ENCODE measurements around the gene EPHA6.

Gene EPHA6

DNA sequence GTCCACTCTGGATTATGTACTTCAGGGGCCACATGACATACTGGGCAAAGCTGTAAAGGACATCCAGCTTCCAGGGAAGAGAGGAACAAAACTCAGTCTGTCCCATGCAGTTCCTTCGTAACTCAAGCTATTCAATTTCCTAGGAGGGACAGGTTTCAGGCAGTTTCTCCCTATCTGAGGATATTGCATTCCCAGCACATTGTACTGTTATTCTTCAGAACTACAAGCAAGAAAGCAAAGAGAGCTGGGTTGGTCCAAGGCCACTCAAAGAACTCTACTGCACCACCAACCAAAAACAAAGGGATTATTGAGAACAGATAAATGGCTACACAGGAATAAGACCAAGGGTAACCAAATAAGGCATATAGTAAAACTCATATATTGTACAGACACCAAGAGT is 832.5 kb downstream of the EPHA6 start:
- DNase-seq (ENCODE audit: low read depth) = no peak

DNA sequence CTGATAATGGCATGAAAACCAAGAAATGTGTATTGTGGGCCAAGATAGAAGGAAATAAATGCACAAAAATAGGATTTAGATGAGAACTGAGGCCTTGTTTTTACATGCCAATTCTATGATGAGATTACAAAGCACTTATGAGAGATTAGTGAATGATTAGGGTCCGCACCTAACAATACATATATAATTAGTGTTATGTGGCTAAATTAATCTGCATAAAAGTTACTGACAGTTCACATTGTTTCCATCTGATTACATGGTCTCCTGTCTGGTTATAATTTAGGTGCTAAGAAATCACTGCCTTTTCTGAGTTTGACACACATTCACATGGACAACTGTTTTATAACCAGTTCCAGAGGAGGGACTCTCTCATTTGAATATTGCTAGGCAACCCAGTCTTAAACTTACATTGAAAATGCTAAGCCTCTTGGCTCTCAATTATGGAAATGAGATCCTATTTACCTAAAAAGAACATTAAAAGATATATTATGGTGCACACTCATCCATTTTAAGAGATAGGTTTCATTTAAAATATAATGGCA is 833.1 kb downstream of the EPHA6 start:
- DNase-seq (ENCODE audit: low read depth) = no peak

DNA sequence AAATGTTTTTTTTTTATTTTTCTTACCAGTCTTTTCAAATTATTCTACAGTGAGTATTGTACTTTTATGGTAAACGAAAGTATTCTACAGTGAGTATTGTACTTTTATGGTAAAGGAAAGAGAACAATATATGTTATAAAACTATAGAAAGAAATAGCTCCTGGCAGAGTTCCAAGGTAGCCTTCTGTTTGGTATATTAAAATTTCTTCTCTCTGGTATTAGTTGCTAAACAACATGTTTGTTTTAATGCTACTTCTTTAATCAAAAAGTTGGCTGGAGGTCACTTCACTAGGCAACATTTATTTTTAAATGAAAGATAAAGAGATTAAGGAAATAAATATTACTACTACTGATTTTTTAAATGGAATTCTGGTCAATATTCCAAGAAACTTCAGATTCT is 841.6 kb downstream of the EPHA6 start:
- DNase-seq (ENCODE audit: low read depth) = no peak

DNA sequence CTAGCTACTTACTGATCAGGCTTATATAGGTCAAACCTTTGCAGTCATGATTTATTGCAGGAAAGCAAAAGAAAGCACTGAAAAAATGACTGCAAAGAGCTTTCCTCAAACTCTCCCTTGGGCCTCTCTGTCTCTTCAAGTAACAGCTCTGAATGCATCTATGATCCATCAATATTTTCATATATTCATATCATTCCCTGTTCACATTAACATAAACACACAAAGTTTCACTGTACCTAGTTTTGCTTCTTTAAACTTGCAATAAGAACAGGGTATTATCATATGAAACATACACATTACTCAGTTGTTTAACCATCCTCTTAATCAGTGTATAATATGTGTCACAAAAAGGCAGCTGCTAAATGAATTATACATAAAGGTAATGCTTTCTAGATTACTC is 842.2 kb downstream of the EPHA6 start:
- DNase-seq (ENCODE audit: low read depth) = no peak

DNA sequence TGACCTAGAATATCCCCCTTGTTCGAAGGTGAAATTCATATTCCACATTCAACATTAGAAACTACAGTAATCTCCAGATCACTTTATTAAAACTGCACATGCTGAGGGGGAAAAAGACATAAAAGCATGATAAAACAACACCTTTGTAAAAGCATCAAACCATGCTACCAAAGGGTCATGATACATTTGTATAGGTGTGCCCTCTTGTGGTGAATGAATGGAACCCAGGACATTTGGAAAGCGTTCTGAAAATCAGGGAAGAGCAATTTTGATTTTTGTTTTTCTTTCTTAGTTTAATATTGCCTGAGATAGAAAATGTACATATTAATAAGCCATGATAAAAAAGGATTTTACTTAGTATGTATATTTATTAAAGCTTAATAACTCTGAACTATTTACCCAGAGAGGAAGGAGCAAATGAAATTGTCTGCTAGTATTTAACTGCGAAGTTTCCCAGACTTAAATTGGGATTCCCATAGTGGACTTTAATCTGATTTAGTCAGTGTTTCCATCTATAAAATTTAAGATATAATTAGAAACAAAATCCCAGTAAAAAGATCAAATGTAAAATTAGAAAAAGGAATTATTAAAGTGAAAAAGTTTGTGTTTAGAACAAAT is 844.4 kb downstream of the EPHA6 start:
- DNase-seq (ENCODE audit: low read depth) = no peak

DNA sequence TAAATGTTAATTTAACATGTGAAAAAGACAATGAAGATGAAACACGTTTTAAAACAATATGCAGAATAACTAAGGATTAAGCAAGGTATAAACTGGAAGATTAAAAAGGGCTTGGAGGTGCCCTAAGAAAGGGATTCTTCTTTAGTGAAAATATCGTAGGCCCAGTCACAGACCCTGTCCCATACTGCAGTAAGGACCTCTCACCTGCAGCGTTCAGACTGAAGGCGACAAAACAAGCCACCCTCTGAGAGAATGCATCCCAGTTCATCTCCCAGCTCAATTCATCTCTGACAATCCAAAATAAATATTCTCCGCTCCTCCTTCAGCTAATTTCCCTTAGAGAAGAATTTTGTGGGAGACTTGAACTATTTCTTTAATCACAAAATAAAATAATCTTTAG is 847.9 kb downstream of the EPHA6 start:
- no peak for DNase-seq (ENCODE audit: low read depth)

DNA sequence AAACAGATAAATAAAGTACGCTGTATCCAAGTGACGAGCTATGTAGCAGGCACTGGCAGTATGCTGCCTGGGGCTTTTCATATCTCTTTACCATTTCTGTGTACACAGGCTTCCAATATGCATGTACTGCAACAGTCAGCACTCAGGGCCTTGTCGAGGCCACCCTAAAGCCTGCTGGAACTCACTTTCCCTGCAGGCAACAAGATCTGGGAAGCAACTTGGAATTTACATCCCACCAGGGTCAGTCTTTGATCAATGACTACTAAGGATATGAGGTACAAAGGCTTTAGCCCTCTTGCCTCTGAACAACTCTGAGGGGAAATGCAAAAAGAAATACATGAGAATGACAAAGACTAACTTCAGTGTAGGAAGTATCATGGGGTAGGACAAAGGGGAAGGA is 848.4 kb downstream of the EPHA6 start:
- no peak for DNase-seq (ENCODE audit: low read depth)

DNA sequence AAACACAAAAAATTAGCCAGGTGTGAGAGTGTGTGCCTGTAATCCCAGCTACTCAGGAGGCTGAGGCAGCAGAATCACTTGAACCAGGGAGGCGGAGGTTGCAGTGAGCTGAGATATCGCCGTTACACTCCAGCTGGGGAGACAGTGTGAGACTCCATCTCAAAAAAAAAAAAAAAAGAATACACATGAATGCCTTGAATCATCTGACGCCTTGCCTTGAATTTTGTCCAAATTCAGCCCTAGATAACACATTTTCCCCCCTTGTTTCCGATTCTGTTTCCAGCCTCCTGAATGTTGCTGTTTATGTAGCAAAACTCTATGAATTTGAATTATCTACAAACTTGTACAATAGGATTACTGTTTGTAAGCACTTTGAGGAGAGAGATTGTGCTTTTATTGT is 851.5 kb downstream of the EPHA6 start:
- DNase-seq (ENCODE audit: low read depth) = no peak

DNA sequence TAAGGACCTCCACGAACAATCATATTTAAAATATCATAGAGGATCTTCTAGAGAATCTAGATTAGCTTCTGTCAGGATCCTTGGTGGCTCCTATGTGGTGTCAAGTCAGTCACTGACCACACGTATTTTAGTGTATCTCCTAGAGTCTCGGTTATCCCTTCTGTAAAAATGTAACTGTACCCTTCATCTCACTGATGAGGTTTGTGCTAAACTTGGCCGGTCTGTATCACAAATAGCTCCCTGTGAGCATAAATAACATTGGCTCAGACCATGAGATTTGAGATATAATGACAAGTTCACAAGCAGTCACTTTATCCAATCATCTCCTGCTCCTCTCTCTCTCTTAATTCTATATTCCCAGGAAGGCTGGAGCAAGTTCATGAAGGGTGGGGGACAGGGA is 856.6 kb downstream of the EPHA6 start:
- DNase-seq (ENCODE audit: low read depth) = no peak

DNA sequence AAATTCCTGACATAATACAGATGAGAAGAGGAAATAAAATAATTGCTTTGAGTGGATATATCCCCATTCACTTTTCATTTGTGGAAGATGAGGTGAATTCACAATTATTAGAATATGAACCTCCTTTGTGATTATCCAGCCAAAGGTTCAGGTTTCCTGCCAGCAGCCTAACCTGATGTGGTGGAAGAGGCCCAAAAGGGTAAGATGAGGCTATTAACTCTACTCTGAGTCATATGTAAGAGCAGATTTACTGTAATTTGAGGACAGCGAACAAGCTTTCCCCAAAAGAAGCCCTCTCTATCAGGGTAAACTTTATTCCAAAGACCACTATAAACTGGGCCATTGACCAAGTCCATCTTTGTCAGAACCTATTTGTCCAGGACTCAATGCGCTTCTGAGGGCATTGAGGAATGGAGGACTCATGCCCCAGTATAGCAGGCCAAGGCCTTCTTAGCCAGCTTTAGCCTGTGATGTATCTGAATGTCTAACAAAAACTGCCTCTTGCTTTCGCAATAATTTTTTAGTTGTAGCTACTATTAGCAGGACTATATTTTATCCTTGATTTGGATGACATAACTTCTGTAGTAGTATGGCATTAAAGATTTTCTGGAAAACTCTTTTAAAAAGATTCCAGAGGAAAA is 859.1 kb downstream of the EPHA6 start:
- DNase-seq (ENCODE audit: low read depth) = no peak

DNA sequence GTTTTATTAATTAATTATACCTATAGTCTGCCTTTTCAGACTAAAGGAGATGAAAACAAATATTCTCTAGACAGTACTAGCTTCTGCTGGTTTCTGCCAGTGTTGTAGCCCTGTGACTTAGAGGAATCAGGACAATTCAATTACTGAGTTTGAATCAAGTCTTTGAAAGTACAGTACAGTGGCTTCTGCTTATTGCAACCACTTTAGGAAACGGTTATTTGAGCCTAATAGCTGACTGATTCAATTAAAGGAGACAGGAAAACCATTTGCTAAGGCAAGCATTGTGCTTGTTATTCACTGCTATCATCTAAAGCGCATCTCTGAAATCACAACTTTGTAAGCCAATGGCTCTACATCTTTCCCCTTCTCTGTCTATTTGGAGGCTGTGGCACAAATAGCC is 860.1 kb downstream of the EPHA6 start:
- DNase-seq (ENCODE audit: low read depth) = no peak

DNA sequence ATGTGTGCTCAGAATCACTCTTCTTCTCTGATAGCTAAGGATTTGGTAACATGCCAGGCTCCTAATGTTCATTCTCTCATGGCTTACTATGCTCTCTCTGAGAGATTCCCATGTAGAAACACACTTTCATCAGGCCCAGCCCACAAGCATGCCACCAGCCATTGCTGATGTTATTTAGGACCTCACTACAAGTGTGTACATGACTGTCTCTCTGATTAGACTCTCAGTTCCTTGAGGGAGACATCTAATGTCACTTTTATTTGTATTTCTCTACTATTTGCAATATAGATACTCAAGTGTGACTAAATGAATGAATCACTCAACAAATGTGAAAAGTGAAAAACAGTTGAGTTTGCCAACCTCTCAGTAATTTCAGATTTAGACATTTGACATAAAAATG is 865.8 kb downstream of the EPHA6 start:
- DNase-seq (ENCODE audit: low read depth) = no peak

DNA sequence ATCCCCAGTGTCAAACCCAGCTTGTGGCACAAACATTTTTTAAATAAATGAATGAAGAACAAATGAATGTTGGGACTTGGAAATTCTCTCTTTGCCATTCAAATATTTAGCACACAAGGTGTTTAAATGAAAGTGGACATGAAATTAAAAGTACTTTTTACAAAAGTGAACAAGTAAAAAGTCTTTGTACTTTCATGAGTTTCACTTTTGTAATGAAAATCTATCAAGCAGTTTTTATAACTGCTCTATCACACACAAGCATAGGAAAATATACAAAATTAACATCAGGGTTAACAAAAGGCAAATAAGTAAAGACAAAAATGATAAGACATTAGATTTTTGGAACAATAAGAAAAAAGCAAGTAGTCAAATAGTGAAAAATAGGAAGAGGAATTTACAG is 866.3 kb downstream of the EPHA6 start:
- DNase-seq (ENCODE audit: low read depth) = no peak

DNA sequence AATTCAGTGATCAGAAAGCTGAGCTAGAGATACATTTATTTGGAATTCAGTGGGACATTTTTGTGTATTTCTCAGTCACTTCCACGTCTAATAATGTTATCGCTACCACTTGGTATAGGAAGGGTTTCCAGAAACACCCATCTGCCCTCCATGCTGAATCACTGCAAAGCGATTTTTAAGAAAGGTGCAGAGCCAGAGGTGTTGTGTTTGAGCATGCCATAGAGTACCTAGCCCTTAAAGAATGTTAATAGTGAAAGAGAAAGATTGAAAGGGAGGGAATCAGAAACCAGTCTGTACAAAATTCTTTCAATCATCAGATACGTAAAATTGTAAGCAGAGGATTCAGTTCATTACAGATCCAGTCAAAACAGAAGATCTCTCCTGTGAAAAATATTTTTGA is 870.1 kb downstream of the EPHA6 start:
- DNase-seq (ENCODE audit: low read depth) = no peak

DNA sequence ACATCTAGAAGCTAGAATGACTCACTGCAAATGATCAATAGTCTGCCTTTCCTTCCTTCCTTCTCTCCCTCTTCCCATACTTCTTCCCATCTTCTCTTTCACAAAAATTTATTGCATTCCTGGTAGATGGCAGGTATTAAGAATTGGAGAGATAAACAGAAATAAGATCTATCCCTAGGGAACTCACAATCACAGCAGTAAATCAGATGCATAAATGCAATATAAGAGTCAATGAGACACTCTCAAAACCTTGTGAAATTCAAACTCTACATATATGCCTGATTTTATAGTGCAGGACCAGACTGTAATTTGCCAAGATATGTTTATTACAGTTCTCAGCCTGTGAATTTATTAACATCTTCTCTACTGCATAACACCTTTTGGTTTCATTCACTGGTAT is 871.9 kb downstream of the EPHA6 start:
- no peak for DNase-seq (ENCODE audit: low read depth)

DNA sequence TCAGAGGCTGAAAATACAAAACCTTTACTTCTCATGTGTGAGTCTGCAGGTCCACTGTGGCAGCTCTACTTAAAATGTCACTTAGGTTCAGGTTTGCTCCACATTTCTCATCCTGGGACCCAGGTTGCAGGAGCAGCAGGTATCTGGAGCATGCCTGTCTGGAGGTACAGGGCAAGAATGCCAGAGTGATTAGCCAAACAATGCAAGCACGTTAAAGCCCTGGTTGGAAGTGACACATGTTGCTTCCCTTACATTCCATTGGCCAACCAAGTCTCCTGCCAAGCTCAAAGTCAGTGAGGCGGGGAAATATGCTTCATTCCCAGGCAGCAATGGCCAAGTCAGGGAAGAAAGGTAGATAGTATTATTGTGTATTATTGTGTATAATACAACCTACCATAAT is 873.3 kb downstream of the EPHA6 start:
- DNase-seq (ENCODE audit: low read depth) = no peak

DNA sequence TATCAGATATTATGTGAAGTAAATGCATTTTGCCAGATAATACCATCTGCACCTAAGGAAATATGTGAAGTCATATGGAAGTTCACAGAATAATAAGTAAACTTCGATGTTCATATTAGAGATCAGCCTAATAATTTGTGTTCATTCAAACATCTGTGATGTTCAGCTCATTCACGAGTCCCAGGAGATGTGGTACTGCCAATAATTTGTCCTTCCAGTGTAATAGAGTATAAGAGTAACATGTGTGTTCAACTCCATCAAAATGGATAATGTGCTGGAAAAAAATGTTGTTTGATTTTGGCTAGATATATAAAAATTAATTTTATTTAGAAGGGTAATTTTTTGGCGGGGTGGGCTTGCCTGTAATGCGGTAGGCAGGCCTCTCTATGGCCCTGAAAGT is 874.7 kb downstream of the EPHA6 start:
- DNase-seq (ENCODE audit: low read depth) = no peak

DNA sequence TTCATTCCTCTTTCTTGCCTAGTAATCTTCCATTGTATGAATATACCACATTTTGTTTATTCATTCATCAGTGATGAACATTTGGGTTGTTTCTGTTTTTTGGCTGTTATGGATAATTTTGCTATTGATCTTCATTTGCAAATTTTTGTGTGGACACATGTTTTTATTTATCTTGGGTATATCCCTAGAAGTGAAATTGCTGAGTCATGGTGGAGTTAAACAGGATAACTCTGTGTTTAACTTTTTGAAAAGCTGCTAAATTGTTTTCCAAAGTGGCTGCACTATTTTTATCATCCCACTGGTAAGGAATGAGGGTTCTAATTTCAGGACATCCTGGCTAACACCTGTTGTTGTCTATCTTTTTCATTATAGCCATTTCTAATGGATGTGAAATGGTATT is 875.6 kb downstream of the EPHA6 start:
- no peak for DNase-seq (ENCODE audit: low read depth)

DNA sequence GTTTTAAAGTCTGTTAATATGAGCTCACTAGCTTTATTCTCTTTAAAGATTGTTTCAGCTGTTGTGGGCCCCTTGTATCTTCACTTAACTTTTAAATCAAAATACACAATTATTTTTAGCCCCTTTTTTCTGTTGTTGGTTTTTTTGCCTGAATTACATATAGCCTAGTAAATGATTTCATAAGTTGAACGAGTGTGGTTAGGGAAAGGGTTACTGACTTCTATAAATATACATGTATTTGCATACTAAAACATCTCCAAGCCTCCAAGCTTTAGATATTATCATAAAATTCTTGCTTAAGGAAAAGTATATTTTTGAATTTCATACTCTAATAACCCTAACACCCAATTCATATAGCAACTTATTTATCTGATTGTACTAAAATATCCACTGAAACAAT is 877.0 kb downstream of the EPHA6 start:
- DNase-seq (ENCODE audit: low read depth) = no peak

DNA sequence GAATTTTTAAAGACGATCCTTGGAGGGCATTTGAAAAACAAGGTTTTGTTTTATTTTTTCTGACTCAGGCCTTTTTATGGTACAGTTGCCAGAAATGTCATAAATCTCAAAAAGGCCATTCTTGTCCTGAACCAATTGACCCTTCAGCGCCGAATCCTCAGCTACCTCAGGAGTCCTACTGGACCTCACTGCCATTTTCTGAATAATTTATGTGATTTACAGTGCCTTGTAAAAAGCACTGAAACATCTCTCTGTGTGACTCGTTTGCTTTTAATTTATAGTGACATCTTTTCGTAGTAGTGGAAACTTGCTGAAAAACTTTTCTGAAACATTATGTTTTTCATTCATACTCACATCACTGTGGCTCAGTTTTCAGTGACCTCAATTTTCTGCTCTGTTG is 878.0 kb downstream of the EPHA6 start:
- DNase-seq (ENCODE audit: low read depth) = no peak

DNA sequence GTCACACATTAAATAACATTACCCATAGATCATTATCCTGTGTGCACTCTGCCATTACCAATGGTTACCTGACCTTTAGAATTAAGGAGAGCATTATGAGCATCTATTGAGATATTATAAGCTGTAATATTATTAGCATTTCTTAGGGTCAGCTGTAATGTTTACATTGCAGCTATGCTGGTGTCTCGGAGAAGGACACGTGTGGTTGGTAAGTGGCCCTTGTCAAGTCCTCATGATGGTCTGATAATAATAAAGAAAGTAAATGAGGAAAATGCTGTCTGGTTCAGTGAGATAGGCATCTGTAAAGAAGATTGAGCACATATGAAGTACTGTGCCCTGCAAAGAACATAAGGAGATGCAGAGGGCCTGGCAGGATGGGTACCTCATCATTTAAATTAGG is 878.4 kb downstream of the EPHA6 start:
- no peak for DNase-seq (ENCODE audit: low read depth)

DNA sequence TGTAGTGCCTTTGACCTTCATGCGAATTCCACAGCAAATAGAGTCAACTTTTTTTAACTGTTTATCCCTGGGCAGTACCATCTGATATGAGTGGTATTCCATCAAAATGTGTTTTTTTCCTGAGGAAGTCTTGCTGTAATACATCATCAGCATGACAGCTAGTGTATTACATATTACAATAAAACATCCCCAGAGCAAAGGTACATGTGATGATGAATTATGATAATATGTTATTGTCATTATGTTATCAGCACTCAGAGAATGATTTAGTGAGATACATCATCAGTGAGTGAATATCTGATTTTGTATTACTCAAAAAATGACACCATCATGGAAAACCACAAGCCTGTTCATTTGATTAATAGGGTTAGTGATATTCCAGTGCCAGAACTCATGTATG is 880.5 kb downstream of the EPHA6 start:
- no peak for DNase-seq (ENCODE audit: low read depth)

DNA sequence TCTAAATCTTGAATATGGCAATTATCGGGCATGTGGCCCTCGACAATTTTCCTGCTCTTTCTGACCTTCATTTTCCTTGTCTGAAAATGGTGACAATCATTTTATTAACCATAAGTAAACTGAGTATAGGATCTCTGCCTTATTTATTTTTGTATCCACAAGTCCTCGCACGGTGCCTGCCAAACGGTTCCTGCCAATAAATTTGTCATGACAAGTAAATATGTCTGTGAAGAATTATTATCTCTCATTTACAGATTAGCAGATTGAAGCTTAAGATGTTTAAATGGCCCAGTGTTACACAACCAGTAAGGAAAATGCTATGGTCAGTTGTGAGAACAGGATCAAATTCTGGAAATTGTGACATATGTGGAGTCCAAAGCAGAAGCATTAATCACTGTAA is 884.3 kb downstream of the EPHA6 start:
- no peak for DNase-seq (ENCODE audit: low read depth)

DNA sequence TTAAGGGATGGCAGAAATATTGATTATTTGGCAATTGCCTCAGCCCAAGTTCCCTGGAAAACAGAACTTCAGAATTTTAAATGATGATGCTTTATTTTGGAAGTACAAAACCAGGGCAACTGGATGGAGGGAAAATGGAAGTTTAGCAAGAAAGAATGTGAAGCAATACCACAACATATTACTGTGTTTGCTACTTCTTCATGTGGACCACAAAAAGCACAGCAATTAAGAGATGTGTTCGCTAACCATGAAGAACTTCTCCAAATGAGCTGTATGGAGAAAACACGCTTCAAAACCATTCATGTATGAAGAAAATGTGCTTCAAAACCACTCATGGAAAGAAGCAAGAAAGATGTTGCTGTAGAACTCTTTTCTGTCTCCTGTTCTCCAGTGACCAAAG is 885.5 kb downstream of the EPHA6 start:
- DNase-seq (ENCODE audit: low read depth) = no peak
